Endothelial cell of umbilical vein (primary cell): Measurements from ENCODE around the gene DSG3. TPM values are rescaled to one million over a fixed set of nuclear protein-coding genes. Genes with fewer than 3 reads are reported as not detected.
"Not testable (repeated sequence)": the region's sequence is repeated elsewhere in the genome, so short reads cannot be mapped to it uniquely, and the experiment has no call there.

Experiments used
- BruUV-seq: library from RNA; stranded (reverse); fragments of 400-500 nt; replicated peaks from 2 replicates; lab custom pipeline; 2021; lab: Mats Ljungman, UMichigan
- CTCF ChIA-PET: fragments of 300-600, 350-600 bp; sonication (Branson Sonifier 250); formaldehyde crosslinking; loops from one replicate; lab custom pipeline; 2021; ENCODE audit warnings: antibody characterized with exemption, inconsistent platforms; lab: Charles Lee
- POLR2A ChIA-PET: fragments of 300-600, 350-600 bp; sonication (Branson Sonifier 250); formaldehyde crosslinking; loops from one replicate; lab custom pipeline; 2021; ENCODE audit warnings: antibody characterized with exemption, inconsistent platforms; lab: Charles Lee
- DNase-seq: peaks from one replicate; pipeline ENCODE4 v3.0.0-alpha.2; 2011; ENCODE audit warnings: low read depth, low spot score
- FAIRE-seq: peaks from 2 replicates; lab custom pipeline; 2011; peaks lifted over from hg19 to GRCh38; lab: Jason Lieb, UNC
- H2AFZ ChIP-seq: 2 replicates; pipeline ENCODE4 v1.6.0; 2012; ENCODE audit warnings: low read depth, low read length, control low read depth, inconsistent platforms
- H3K27ac ChIP-seq: 2 replicates; pipeline ENCODE4 v1.5.1; 2011; ENCODE audit warnings: low read depth, mild to moderate bottlenecking, control low read depth, low read length, moderate library complexity; ENCODE audit not compliant: insufficient read depth
- H3K27me3 ChIP-seq, 2 experiments: 2 replicates each; pipeline versions ENCODE4 v1.6.0 to v1.6.1; 2011; ENCODE audit warnings: low read length in 2 of 2, mixed read lengths in 1 of 2; ENCODE audit not compliant: control insufficient read depth in 2 of 2, insufficient read depth in 2 of 2
- H3K36me3 ChIP-seq, 2 experiments: 2 replicates in 1 of 2; 3 replicates in 1 of 2; pipeline ENCODE4 v1.5.1; 2011; ENCODE audit warnings: low read length in 2 of 2, mild to moderate bottlenecking in 1 of 2, moderate library complexity in 1 of 2; ENCODE audit not compliant: control insufficient read depth in 2 of 2, insufficient read depth in 2 of 2; ENCODE audit errors: extremely low read depth in 1 of 2
- H3K4me1 ChIP-seq: 3 replicates; pipeline ENCODE4 v1.5.1; 2011; ENCODE audit warnings: mild to moderate bottlenecking, low read length; ENCODE audit not compliant: control insufficient read depth, insufficient read depth; ENCODE audit errors: extremely low read depth
- H3K4me2 ChIP-seq: 2 replicates; pipeline ENCODE4 v1.6.1; 2011; ENCODE audit warnings: low read length, control low read depth, mixed read lengths; ENCODE audit not compliant: insufficient read depth
- H3K4me3 ChIP-seq, 3 experiments: fragments of 200-600 bp in 1 of 3; sonication (generic), shearing (Covaris generic) in 1 of 3; replicated peaks in 1 of 3; 2 replicates each; pipeline ENCODE4 v1.5.1; 2011 to 2016; ENCODE audit warnings: control low read depth in 3 of 3, low read length in 3 of 3, mild to moderate bottlenecking in 2 of 3, inconsistent platforms in 1 of 3, low read depth in 1 of 3, moderate library complexity in 1 of 3; ENCODE audit not compliant: insufficient read depth in 1 of 3
- H3K79me2 ChIP-seq: 2 replicates; pipeline ENCODE4 v1.6.0; 2012; ENCODE audit warnings: low read length, inconsistent platforms; ENCODE audit not compliant: control insufficient read depth, insufficient read depth
- H3K9ac ChIP-seq: replicated peaks from 2 replicates; pipeline ENCODE3; 2011; ENCODE audit warnings: low read length, control low read depth; ENCODE audit not compliant: insufficient read depth; ENCODE audit errors: extremely low read depth
- H3K9me1 ChIP-seq: replicated peaks from 3 replicates; pipeline ENCODE4 v1.6.0; 2011; ENCODE audit warnings: mild to moderate bottlenecking, low read length; ENCODE audit not compliant: control insufficient read depth, insufficient read depth; ENCODE audit errors: extremely low read depth
- H3K9me3 ChIP-seq: replicated peaks from 2 replicates; pipeline ENCODE4 v1.5.1; 2012; ENCODE audit warnings: low read length, inconsistent platforms; ENCODE audit not compliant: control insufficient read depth, insufficient read depth
- H4K20me1 ChIP-seq: replicated peaks from 2 replicates; pipeline ENCODE3; 2011; ENCODE audit warnings: mild to moderate bottlenecking, low read length; ENCODE audit not compliant: control insufficient read depth, insufficient read depth; ENCODE audit errors: extremely low read depth
- MYC ChIP-seq: IDR thresholded peaks from one replicate; pipeline ENCODE4 v1.6.1; 2011; ENCODE audit warnings: mild to moderate bottlenecking, low read depth, low read length
- dilution Hi-C: fragments of 300-500 bp; cut with MboI; formaldehyde crosslinking; loops from one replicate; pipeline ENCODE4 v1.15.0; 2019; ENCODE audit warnings: low sequenced_read_pairs; ENCODE audit not compliant: extremely low pct_ligation_motif_present
- intact Hi-C: fragments of 100-400 bp; cut with micrococcal nuclease; formaldehyde crosslinking; loops from one replicate; pipeline ENCODE4 v1.10.0; 2022
- polyA plus RNA-seq, 4 experiments: library from polyadenylated mRNA; depleted of rRNA in 3 of 4; stranded (reverse) in 3 of 4; unstranded in 1 of 4; fragments of >200 nt; gene quantifications; 2 replicates each; pipeline versions ENCODE4 v1.2.1 to v1.2.3, GENCODE V29; 2011 to 2012; ENCODE audit warnings: missing spikeins in 1 of 4
- total RNA-seq: library from RNA; stranded (reverse); gene quantifications from 2 replicates; pipeline ENCODE4 v1.2.3, GENCODE V29; 2021
- TF ChIP-seq, protein P1 (sequence below), 2 donors: IDR thresholded peaks; 1 replicate in 1 of 2; 2 replicates in 1 of 2; pipeline ENCODE4 v1.5.1; 2011; ENCODE audit warnings: low read length in 2 of 2, mild to moderate bottlenecking in 2 of 2, moderate library complexity in 2 of 2, control low read depth in 1 of 2, inconsistent platforms in 1 of 2, low read depth in 1 of 2; ENCODE audit not compliant: insufficient read depth in 1 of 2; ENCODE audit errors: extremely low read depth in 1 of 2

The DSG3 gene
- total and polyA plus RNA-seq, 2 donors (not counting 3 experiments of a cell fraction or from before 2014, with no cell fraction given), result 0.07 TPM; not detected in 1

DNA sequence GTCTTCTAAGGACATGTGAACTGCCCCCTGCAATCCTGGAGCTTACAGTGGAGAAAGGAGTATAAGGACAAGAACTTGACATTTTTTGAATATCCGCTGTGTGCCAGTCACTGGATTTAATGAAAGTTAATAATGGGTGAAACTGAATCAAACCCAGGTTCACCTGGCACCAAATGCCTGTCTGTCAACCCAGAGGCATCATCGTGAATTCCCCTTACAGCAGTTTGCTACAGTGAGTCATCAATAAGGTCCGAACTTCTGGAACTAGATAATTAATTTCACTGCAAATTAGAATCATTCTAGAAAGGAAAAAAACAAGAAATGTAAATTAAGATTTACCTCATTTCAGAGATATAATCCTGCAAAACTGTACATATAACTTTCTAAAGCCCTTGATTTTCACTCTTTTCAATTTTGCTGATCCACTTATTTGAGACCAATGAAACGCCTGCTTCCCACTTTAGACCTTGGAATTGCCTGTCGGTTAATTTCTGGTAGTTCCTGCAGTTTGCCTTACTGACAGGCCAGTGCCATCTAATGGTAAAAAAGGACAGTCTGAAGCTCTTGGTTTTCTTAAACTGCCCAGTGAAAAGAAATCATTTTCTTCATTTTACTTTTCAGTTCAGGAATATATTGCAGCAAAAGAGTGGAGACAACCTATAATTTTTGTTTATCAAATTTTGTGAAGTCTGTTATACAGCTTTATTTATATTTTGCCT, 58.6 kb downstream of the DSG3 start:
- no peaks in the 10 kb centered on the region for H3K79me2 ChIP-seq
- no peak overlapping the region for H3K4me2 ChIP-seq
- H3K4me3 ChIP-seq, result no peak overlapping the region
- H3K9me1 ChIP-seq, result no peaks in the 10 kb centered on the region
- H2AFZ ChIP-seq, result no peak overlapping the region
- H3K36me3 ChIP-seq, result no peaks in the 10 kb centered on the region
- DNase-seq (peak; percentile 6), FAIRE-seq (peak; percentile 31)
- CTCF ChIA-PET, result no interaction called here
- dilution Hi-C loops, result no loop called here
- POLR2A ChIA-PET, result no interaction called here
- no peak overlapping the region for H3K27ac ChIP-seq
- intact Hi-C loops, result no loop called here
- no peaks in the 10 kb centered on the region for H3K4me1 ChIP-seq
- H3K9ac ChIP-seq, result no peak overlapping the region
- H4K20me1 ChIP-seq, result no peaks in the 10 kb centered on the region
- no peak for TF ChIP-seq MYC
- TF ChIP-seq, protein P1, sequence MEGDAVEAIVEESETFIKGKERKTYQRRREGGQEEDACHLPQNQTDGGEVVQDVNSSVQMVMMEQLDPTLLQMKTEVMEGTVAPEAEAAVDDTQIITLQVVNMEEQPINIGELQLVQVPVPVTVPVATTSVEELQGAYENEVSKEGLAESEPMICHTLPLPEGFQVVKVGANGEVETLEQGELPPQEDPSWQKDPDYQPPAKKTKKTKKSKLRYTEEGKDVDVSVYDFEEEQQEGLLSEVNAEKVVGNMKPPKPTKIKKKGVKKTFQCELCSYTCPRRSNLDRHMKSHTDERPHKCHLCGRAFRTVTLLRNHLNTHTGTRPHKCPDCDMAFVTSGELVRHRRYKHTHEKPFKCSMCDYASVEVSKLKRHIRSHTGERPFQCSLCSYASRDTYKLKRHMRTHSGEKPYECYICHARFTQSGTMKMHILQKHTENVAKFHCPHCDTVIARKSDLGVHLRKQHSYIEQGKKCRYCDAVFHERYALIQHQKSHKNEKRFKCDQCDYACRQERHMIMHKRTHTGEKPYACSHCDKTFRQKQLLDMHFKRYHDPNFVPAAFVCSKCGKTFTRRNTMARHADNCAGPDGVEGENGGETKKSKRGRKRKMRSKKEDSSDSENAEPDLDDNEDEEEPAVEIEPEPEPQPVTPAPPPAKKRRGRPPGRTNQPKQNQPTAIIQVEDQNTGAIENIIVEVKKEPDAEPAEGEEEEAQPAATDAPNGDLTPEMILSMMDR (IDR thresholded peaks at IDR 0.05; ENCODE audit: extremely low read depth in 1 of 2, insufficient read depth in 1 of 2, low read depth in 1 of 2, low read length in 2 of 2), result peak in 1 of 2 donors; percentile 11
- BruUV-seq, result no TSS peak
- H3K9me3 ChIP-seq, result no peaks in the 10 kb centered on the region
- H3K27me3 ChIP-seq, result peaks cover 0 to 1% of the 10 kb centered on the region in 2 experiments

DNA sequence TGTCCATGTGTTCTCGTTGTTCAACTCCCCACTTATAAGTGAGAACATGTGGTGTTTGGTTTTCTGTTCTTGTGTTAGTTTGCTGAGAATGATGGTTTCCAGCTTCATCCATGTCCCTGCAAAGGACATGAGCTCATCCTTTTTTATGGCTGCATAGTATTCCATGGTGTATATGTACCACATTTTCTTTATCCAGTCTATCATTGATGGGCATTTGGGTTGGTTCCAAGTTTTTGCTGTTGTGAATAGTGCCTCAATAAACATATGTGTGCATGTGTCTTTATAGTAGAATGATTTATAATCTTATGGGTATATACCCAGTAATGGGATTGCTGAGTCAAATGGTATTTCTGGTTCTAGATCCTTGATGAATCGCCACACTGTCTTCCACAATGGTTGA, 59.6 kb downstream of the DSG3 start:
- H3K9me3 ChIP-seq, intact Hi-C loops, H3K36me3 ChIP-seq, BruUV-seq, H3K4me3 ChIP-seq, H4K20me1 ChIP-seq, H3K9me1 ChIP-seq, dilution Hi-C loops, H3K27ac ChIP-seq, H3K27me3 ChIP-seq, POLR2A ChIA-PET, H3K4me2 ChIP-seq, H3K4me1 ChIP-seq, FAIRE-seq, H3K79me2 ChIP-seq, CTCF ChIA-PET, DNase-seq, H3K9ac ChIP-seq, H2AFZ ChIP-seq: not testable (repeated sequence)
